ENCODE results near the gene HES4.

- TF ChIP-seq CTCF (conservative IDR thresholded peaks at IDR 0.05; ENCODE audit: low read length) (no peak), EZH2phosphoT487 (IDR thresholded peaks at IDR 0.05; ENCODE audit: borderline replicate concordance) (no peak)
These were observed 3.9 kb upstream of the HES4 start for GRCh38 chr1:1003618-1004419.
